OCI-LY1 (cell line): ENCODE results near the gene TRAF3IP1.

Source experiments
- EZH2 ChIP-seq: fragments of 200-600 bp; sonication (generic), shearing (Covaris generic); IDR thresholded peaks from 2 replicates; pipeline ENCODE4 v1.8.0; 2017; ENCODE audit warnings: borderline replicate concordance, mixed run types, mild to moderate bottlenecking, antibody characterized with exemption, low read length, moderate library complexity, mixed read lengths
- TF ChIP-seq, protein P1 (sequence below): fragments of 200-600 bp; sonication (generic), shearing (Covaris generic); IDR thresholded peaks from 2 replicates; pipeline ENCODE4 v1.5.1; 2017; ENCODE audit warnings: mild to moderate bottlenecking, antibody characterized with exemption, low read length, moderate library complexity, mixed read lengths

DNA sequence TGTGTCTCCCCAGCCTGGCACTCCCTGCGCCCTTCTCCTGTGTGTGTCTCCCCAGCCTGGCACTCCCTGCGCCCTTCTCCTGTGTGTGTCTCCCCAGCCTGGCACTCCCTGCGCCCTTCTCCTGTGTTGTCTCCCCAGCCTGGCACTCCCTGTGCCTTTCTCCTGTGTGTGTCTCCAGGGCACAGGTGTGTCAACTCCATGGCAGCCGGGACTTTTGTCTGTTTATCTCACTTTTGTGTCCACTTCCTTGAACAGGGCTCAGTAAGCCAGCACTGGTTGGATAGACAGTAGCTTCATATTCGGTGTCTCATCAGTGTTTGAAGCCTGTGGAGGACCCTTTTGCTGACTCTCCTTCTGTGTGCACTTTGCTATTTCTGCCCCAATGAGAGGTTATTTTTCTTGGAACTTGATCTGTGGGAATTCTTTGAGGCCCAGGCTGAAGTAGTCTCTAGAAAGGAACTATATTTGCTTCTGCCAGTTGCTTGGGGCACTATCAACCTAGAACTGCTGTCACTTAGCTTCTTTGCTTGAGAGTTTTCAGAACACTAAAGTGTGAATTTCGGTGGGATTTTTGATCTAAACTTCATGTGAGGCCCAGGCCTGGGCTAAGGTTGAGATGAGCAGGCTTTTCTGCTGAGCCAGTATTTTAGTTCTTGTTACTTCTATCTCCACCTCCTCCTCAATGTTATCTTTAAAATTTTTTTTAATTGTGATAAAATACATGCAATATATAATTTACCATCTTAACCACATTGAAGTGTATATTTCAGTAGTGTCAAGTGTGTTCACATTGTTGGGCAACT is 98.1 kb downstream of the TRAF3IP1 start:
- TF ChIP-seq, protein P1, sequence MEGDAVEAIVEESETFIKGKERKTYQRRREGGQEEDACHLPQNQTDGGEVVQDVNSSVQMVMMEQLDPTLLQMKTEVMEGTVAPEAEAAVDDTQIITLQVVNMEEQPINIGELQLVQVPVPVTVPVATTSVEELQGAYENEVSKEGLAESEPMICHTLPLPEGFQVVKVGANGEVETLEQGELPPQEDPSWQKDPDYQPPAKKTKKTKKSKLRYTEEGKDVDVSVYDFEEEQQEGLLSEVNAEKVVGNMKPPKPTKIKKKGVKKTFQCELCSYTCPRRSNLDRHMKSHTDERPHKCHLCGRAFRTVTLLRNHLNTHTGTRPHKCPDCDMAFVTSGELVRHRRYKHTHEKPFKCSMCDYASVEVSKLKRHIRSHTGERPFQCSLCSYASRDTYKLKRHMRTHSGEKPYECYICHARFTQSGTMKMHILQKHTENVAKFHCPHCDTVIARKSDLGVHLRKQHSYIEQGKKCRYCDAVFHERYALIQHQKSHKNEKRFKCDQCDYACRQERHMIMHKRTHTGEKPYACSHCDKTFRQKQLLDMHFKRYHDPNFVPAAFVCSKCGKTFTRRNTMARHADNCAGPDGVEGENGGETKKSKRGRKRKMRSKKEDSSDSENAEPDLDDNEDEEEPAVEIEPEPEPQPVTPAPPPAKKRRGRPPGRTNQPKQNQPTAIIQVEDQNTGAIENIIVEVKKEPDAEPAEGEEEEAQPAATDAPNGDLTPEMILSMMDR = no peak
- no peak for TF ChIP-seq EZH2
